ENCODE results near the gene CPEB3. TPM values are rescaled to one million over a fixed set of nuclear protein-coding genes. Genes with fewer than 3 reads are reported as not detected.
"Not testable (repeated sequence)": the region's sequence is repeated elsewhere in the genome, so short reads cannot be mapped to it uniquely, and the experiment has no call there.

The CPEB3 gene
- total RNA-seq, 1 donor from 2014 or later, result 13.6 TPM

GRCh38 chr10:92121686-92122492 lies 169.0 kb downstream of the CPEB3 start:
- intact Hi-C loops (cut with micrococcal nuclease), result no loop called here
- TF ChIP-seq, protein P1, sequence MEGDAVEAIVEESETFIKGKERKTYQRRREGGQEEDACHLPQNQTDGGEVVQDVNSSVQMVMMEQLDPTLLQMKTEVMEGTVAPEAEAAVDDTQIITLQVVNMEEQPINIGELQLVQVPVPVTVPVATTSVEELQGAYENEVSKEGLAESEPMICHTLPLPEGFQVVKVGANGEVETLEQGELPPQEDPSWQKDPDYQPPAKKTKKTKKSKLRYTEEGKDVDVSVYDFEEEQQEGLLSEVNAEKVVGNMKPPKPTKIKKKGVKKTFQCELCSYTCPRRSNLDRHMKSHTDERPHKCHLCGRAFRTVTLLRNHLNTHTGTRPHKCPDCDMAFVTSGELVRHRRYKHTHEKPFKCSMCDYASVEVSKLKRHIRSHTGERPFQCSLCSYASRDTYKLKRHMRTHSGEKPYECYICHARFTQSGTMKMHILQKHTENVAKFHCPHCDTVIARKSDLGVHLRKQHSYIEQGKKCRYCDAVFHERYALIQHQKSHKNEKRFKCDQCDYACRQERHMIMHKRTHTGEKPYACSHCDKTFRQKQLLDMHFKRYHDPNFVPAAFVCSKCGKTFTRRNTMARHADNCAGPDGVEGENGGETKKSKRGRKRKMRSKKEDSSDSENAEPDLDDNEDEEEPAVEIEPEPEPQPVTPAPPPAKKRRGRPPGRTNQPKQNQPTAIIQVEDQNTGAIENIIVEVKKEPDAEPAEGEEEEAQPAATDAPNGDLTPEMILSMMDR (IDR thresholded peaks at IDR 0.05; ENCODE audit: borderline replicate concordance), result no peak

DNA sequence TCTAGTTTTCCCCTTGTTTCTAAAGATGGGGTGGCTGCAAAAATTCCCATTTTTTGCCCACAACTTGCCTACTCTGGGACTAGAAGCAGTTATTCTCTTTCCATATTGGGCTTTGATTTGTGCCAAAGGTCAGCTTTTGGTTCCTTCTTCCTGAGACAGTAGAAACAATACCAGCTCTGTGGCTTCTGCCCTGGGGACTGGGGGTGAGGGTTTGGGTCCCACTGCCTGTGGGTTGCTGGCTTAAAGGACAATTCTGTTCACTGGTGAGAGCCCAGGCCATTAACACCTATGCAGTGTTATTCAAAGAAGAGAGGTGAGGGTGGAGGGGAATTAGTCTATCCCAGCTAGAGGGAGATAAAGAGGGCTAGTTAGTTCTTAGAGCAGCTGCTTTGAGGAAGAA lies 171.5 kb downstream of the CPEB3 start:
- no peak overlapping the region for H3K4me3 ChIP-seq
- no peaks in the 10 kb centered on the region for H3K27me3 ChIP-seq (ENCODE audit: low read depth)
- no peak for DNase-seq
- intact Hi-C loops (cut with micrococcal nuclease), result no loop called here
- peak overlapping the region; percentile 42 for H3K27ac ChIP-seq (replicated peaks)
- H3K36me3 ChIP-seq, result no peaks in the 10 kb centered on the region
- TF ChIP-seq, protein P1 (IDR thresholded peaks at IDR 0.05; ENCODE audit: borderline replicate concordance), result no peak
- no peaks in the 10 kb centered on the region for H3K9me3 ChIP-seq (replicated peaks)
- H3K4me1 ChIP-seq, result peaks cover 53% of the 10 kb centered on the region

More at GRCh38 chr10:92121686-92122492, 169.0 kb downstream of the CPEB3 start:
- H3K27ac ChIP-seq (replicated peaks), result peak overlapping the region; percentile 83
- DNase-seq, result no peak
- H3K4me3 ChIP-seq, result no peak overlapping the region
- no peaks in the 10 kb centered on the region for H3K27me3 ChIP-seq (ENCODE audit: low read depth)
- peaks cover 77% of the 10 kb centered on the region for H3K4me1 ChIP-seq
- H3K9me3 ChIP-seq (replicated peaks), result no peaks in the 10 kb centered on the region
- H3K36me3 ChIP-seq, result no peaks in the 10 kb centered on the region

DNA sequence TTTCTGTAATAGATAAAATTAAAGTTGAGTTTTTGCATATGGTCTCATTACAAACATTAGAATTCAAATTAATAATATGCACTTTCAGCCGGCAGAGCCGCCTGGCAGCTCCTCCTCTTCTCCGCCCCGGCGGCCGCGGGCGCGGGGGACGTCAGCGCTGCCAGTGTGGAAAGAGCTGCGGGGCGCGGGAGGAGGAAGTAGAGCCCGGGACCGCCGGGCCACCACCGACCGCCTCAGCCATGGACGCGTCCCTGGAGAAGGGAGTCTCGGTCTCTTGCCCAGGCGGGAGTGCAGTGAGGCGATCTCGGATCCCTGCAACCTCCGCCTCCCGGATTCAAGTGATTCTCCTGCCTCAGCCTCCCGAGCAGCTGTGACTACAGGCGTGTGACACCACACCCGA lies 176.0 kb downstream of the CPEB3 start:
- not testable (repeated sequence) for DNase-seq; H3K27me3 ChIP-seq (ENCODE audit: low read depth)
- peaks cover 52% of the 10 kb centered on the region for H3K4me1 ChIP-seq

GRCh38 chr10:92113911-92114600 lies 176.8 kb downstream of the CPEB3 start:
- Histone ChIP-seq H3K36me3 (peaks cover 9% of the 10 kb centered on the region), H3K4me3 (no peak overlapping the region), H3K27me3 (ENCODE audit: low read depth) (no peaks in the 10 kb centered on the region), H3K4me1 (peaks cover 54% of the 10 kb centered on the region), H3K27ac (replicated peaks) (no peak overlapping the region), H3K9me3 (replicated peaks) (no peaks in the 10 kb centered on the region)
- intact Hi-C loops (cut with micrococcal nuclease), result no loop called here
- DNase-seq, result no peak
- TF ChIP-seq, protein P1 (IDR thresholded peaks at IDR 0.05; ENCODE audit: borderline replicate concordance), result no peak

More for the DNA sequence above, 176.0 kb downstream of the CPEB3 start:
- intact Hi-C loops (cut with micrococcal nuclease); H3K27ac ChIP-seq (replicated peaks); H3K4me3 ChIP-seq; H3K9me3 ChIP-seq (replicated peaks); H3K36me3 ChIP-seq: not testable (repeated sequence)

- no peak overlapping the region for H3K27ac ChIP-seq (replicated peaks)
- no peaks in the 10 kb centered on the region for H3K9me3 ChIP-seq (replicated peaks)
- peaks cover 9% of the 10 kb centered on the region for H3K36me3 ChIP-seq
- intact Hi-C loops (cut with micrococcal nuclease), result no loop called here
- H3K4me1 ChIP-seq, result peaks cover 67% of the 10 kb centered on the region
- DNase-seq, result no peak
- no peaks in the 10 kb centered on the region for H3K27me3 ChIP-seq (ENCODE audit: low read depth)
- H3K4me3 ChIP-seq, result no peak overlapping the region
- TF ChIP-seq, protein P1 (IDR thresholded peaks at IDR 0.05; ENCODE audit: borderline replicate concordance), result no peak
Observed at GRCh38 chr10:92112462-92112861, 178.4 kb downstream of the CPEB3 start.

Measured in left ventricle myocardium inferior (tissue), 1 donor.